SK-N-SH treated with all-trans-retinoic acid at 6 μM for 48 hours (cell line): ENCODE measurements around the gene GATAD2A.

Source experiments
- CSDC2 ChIP-seq: fragments of 250-450 bp; sonication (Bioruptor Pico); IDR thresholded peaks from 2 replicates; pipeline ENCODE4 v1.5.0; 2020; ENCODE audit warnings: mild to moderate bottlenecking, moderate library complexity
- CSRNP3 ChIP-seq: fragments of 250-450 bp; sonication (Bioruptor Pico); IDR thresholded peaks from 2 replicates; pipeline ENCODE4 v1.5.1; 2021; ENCODE audit warnings: mild to moderate bottlenecking, moderate library complexity
- GLIS3 ChIP-seq: fragments of 250-450 bp; sonication (Bioruptor Pico); IDR thresholded peaks from 2 replicates; pipeline ENCODE4 v1.5.0; 2020; ENCODE audit warnings: mild to moderate bottlenecking, moderate library complexity
- ISL1 ChIP-seq: fragments of 250-450 bp; sonication (Bioruptor Pico); IDR thresholded peaks from 2 replicates; pipeline ENCODE4 v2.1.2; 2022; ENCODE audit warnings: mild to moderate bottlenecking, moderate library complexity
- POU6F1 ChIP-seq: fragments of 250-450 bp; sonication (Bioruptor Pico); IDR thresholded peaks from 2 replicates; pipeline ENCODE4 v1.8.0; 2021; ENCODE audit warnings: low read depth, mild to moderate bottlenecking, moderate library complexity, borderline replicate concordance
- PPARA ChIP-seq: fragments of 250-450 bp; sonication (Bioruptor Pico); IDR thresholded peaks from 2 replicates; pipeline ENCODE4 v1.5.0; 2020; ENCODE audit warnings: mild to moderate bottlenecking, borderline replicate concordance
- RARB ChIP-seq: fragments of 250-450 bp; sonication (Bioruptor Pico); IDR thresholded peaks from 2 replicates; pipeline ENCODE4 v1.8.0; 2021; ENCODE audit warnings: mild to moderate bottlenecking, moderate library complexity
- SNAI2 ChIP-seq: fragments of 250-450 bp; sonication (Bioruptor Pico); IDR thresholded peaks from 2 replicates; pipeline ENCODE4 v1.5.0; 2020; ENCODE audit warnings: mild to moderate bottlenecking, moderate library complexity
- TOX ChIP-seq: fragments of 250-450 bp; sonication (Bioruptor Pico); IDR thresholded peaks from 2 replicates; pipeline ENCODE4 v1.8.0; 2021; ENCODE audit warnings: mild to moderate bottlenecking, moderate library complexity, borderline replicate concordance
- TSHZ2 ChIP-seq: fragments of 250-450 bp; sonication (Bioruptor Pico); IDR thresholded peaks from 2 replicates; pipeline ENCODE4 v1.5.0; 2020; ENCODE audit warnings: mild to moderate bottlenecking, moderate library complexity
- ZFP3 ChIP-seq: fragments of 250-450 bp; sonication (Bioruptor Pico); IDR thresholded peaks from 2 replicates; pipeline ENCODE4 v1.5.0; 2020; ENCODE audit warnings: mild to moderate bottlenecking, moderate library complexity
- ZFP30 ChIP-seq: fragments of 450-650 bp; formaldehyde crosslinking; IDR thresholded peaks from 2 replicates; pipeline ENCODE4 v1.5.0; 2022; ENCODE audit warnings: mild to moderate bottlenecking, moderate library complexity

- no peak for TF ChIP-seq TSHZ2 (CRISPR knock-in tag)
- no peak for TF ChIP-seq ZFP3 (CRISPR knock-in tag)
- no peak for TF ChIP-seq TOX (CRISPR knock-in tag)
- TF ChIP-seq RARB, result no peak
- TF ChIP-seq ZFP30, result no peak
- TF ChIP-seq CSDC2 (CRISPR knock-in tag), result no peak
- no peak for TF ChIP-seq PPARA
- TF ChIP-seq ISL1 (CRISPR knock-in tag), result no peak
- no peak for TF ChIP-seq GLIS3
- no peak for TF ChIP-seq SNAI2 (CRISPR knock-in tag)
- TF ChIP-seq CSRNP3 (CRISPR knock-in tag), result no peak
- TF ChIP-seq POU6F1, result no peak
Measured at GRCh38 chr19:19416280-19416679, 10.8 kb downstream of the GATAD2A start.
